Measurements from ENCODE around the gene SLX9.

- TF ChIP-seq ZNF274 (IDR thresholded peaks at IDR 0.05; ENCODE audit: low read depth, low read length) (no peak), YY1 (IDR thresholded peaks at IDR 0.05; ENCODE audit: insufficient read depth, insufficient read length) (no peak)
Observed at GRCh38 chr21:44969066-44969670, 29.3 kb downstream of the SLX9 start.

All from NT2/D1 (cell line).